Non-pigmented ciliary epithelial cell (primary cell): Measurements from ENCODE around the gene ARHGAP6.
A peak's percentile ranks its signal among the peaks of the same experiment; 100 is the strongest.
"Not testable (repeated sequence)": the region's sequence is repeated elsewhere in the genome, so short reads cannot be mapped to it uniquely, and the experiment has no call there.

Experiments
- DNase-seq: peaks from one replicate; pipeline ENCODE4 v3.0.0-alpha.2; 2010; ENCODE audit warnings: low read depth

ARHGAP6 gene

DNA sequence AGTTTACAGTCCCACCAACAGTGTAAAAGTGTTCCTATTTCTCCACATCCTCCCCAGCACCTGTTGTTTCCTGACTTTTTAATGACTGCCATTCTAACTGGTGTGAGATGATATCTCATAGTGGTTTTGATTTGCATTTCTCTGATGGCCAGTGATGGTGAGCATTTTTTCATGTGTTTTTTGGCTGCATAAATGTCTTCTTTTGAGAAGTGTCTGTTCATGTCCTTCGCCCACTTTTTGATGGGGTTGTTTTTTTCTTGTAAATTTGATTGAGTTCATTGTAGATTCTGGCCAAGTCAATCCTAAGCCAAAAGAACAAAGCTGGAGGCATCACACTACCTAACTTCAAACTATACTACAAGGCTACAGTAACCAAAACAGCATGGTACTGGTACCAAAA, 146.5 kb downstream of the ARHGAP6 start:
- DNase-seq = not testable (repeated sequence)

DNA sequence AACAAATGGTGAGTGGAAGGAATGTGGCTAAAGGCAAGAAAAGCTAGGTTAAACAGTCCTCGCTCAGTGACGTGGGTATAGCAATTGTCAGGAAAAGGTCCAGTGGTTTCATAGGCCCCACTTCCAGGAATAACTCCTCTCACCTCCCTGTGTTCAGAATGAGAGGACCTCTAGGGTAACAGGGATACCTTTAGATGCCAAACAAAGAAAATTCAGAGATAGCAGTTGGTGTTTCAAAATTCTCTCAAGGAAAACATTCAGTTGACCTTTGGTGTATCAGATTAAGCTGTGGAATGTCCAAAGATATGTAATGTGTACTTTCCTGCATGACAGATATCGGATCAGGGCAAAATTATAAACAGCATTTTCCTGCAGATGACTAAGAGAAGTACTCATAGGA, 155.9 kb downstream of the ARHGAP6 start:
- peak; percentile 41 for DNase-seq

DNA sequence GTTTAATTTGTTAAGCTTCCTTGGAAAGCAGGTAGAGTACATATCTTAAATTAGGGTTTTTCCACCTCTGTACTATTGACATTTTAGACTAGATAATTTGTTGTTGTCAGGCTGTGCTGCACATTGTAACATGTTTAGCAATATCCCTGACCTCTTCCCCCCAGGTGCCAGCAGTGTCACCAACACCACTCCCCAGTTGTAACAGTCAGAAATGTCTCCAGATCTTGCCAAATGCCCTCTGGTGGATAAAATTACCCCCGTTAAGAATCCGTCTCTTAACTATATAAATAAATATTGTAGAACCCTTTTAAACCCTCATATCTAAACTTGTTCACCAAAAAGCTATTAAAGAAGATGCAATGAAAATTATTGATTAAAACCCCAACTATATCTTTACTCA, 161.5 kb downstream of the ARHGAP6 start:
- DNase-seq = no peak

DNA sequence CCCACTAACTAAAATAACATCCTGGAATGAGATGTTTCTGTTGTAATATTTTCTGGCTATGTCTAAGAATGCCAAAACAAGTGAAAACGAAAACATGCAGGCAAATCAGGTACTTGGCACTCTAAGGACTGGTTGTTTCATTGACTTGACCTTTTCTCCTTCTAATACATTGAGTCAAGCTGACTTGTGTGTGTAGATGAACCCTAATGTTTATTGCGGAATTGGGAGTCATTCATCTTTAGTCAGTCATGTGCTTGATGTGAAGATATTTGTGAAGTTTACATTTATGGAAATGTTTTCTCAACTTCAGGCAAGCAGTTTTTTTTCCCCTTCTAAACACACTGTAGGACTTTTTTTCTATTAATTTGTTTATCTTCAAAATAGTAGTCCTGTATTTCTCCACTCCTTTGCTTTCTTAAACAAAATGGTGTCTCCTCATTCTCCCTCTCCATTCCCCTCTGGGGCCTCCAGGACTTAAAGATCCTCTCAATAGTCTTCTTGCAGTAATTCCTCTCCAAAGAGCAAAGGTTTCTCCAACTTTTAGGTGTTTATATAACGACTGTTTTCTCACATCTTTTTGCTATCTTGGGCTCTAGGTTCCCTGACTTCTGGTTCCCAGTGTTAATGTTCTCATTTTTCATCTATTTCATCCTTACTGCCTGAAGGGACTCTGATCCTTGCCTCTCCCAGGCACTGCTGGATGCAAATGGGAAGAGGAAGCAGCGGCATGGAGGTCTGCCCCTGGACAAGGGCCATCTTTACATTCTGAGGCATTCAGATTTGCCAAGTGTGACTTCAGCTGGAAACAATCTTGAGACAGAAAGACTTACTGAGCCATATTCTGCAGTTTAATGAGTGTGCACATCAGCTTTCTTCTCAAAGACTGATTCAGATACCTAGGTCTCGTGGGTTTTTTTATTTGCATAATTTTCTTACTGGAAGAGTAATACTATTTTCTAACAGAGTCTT, 166.4 kb downstream of the ARHGAP6 start:
- DNase-seq = peak; percentile 27

DNA sequence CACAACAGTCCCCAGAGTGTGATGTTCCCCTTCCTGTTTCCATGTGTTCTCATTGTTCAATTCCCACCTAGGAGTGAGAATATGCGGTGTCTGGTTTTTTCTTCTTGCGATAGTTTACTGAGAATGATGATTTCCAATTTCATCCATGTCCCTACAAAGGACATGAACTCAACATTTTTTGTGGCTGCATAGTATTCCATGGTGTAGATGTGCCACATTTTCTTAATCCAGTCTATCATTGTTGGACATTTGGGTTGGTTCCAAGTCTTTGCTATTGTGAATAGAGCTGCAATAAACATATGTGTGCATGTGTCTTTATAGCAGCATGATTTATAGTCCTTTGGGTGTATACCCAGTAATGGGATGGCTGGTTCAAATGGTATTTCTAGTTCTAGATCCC, 174.3 kb downstream of the ARHGAP6 start:
- not testable (repeated sequence) for DNase-seq

DNA sequence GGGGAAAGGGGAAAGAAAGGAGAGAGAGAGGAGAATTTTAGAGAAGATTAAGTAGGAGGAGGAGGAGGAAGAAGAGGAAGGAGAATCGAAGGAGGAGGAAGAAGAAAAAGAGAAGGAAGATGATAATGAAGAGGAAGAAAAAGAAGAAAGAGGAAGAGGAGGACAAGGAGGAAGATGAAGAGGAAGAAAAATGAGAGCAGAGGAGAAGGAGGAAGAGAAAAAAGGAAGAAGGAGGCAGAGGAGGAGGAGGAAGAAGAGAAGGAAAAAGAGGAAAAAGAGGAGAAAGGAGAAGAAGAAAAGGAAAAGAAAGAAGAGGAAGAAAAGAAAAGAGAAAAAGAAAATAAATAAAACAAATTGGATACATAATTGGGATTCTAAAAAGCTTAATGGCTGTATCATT, 181.4 kb downstream of the ARHGAP6 start:
- no peak for DNase-seq

DNA sequence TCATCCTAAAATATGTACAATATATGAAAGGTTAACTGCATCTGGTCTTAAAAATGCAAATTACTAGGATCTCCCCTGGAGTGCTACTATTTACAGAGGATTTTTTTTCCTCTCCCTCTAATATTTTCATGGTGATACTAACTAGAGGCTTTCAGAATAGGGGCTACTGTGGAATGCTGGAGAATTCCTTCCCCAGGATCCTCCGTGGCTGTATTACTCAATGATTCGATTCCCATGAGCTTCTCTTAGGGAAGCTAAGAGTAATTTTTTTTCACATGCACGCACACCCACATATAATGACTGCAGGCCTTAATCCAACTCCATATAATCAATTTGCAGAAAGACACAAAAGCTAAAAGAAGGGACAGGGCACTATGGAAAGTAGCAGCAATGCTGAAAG, 184.7 kb downstream of the ARHGAP6 start:
- DNase-seq = no peak

DNA sequence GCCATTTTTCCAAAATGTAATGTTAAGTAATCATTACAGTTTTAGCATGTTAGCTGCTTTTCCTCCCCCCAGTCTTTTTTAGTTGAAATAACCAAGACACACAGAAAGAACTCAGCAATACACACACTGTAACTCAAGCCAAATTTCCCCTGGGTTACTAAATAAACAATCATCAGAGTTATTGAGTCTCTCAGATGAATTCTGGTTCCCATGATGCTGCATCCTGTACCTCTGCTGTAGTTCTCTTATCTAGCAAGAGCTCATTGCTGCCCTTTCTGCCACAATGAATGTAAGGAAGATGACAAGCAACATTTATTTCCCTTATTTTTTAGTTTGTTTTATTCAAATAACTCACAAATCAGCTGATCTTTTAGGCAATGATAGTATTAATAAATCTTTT, 185.1 kb downstream of the ARHGAP6 start:
- DNase-seq = no peak

DNA sequence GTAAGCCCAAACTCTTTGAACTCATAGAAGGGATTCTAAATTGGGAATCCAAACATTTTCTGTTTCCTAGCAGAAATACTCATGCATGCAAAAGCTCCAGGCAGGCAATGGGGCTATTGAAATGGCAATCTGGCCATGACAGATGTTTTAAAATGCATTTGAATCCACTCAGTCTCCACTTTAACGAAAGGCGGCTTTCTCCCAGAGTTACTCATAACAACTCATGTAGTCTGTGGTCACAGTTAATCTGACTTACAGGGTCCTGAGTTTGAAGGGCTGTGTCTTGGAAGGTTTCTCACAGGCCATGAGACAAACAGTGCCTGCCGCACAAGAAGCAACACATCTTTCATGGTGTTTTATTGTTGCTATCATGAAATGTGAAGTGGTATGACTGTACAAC, 186.8 kb downstream of the ARHGAP6 start:
- no peak for DNase-seq

DNA sequence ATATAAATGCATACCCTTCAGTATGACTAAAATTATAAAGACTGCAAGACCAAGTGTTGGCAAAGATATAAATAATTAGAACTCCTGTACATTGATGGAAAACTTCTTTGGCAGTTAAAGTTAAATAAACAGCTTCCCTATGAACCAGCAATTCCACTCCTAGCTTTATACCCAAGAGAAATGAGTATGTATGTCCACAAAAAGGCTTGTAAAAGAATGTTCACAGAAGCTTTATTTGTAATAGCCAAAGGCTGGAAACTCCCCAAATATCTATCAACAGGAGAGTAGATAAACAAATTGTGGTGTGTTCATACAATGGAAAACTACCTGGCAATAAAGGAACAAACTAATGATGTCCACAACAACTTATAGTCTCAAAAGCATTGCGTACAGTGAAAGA, 187.7 kb downstream of the ARHGAP6 start:
- no peak for DNase-seq

DNA sequence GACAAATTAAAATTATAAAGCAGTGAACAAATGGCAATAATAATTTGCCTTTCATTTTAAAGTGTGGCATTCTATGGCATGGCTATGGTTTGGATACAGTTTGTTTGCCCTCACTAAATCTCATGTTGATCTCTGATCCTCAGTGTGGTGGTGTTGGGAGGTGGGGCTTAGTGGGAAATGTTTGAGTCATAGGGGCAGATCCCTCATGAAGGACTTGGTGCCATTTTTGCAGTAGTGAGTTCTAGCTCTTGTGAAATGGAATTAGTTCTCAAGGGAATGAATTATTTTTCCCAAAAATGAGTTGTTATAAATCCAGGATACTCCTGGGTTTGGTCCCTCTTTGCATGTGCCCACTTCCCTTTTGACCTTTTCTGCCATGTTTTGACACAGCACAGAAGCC, 191.1 kb downstream of the ARHGAP6 start:
- no peak for DNase-seq

DNA sequence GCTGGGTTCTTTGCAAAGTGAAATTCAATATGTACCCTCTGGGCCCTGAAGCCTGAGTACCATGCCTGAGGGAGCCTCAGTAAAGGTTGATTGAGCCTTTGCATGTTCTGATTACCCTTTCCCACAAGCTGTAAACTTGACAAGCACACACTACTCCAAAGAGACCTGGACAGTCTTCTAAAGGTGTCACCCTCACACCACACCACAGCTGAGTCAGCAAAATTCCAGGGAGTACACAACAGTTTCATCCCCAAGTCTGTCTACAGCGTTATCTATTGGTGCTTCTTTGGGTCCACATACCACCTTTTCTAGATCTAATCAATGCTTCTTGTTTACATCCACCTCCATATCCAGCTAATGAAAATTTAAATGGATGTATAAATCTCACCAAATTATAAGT, 191.7 kb downstream of the ARHGAP6 start:
- DNase-seq = no peak

DNA sequence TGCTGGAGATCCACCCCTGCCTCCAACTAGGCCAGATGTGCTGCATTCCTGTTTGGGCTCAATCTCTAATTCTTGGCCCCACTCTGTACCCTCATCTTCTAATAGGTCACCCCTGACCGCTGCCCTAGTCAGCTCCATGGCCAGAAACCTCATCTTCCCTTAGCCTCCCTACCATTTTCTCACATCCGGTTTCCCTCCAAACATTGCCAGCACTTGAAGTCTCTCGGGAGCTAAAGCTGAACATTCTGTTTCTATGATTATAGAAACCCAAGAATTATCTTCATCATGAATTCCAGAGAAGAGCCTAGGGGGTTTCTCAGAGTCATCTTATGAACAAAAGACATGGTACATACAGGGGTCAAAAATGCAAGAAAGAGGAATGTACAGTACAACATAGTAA, 192.8 kb downstream of the ARHGAP6 start:
- DNase-seq = no peak

DNA sequence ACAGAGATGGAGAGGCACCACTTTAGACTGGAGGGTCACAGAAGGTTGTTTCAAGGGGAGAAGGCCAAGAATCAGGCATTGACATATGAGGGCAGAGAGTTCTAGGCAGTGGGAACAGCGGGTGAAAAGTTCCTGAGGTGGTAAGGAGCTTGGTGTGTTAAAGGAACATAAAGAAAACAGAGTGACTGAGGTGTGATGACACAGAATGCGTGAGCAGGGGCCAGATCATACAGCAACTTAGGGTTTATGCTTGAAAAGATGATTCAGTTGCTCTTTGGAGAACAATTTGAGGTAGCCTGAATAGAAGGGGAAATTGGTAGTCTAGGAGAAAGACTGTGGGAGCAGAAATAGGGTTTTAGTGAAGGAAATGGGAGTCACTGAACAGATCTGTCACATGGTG, 193.3 kb downstream of the ARHGAP6 start:
- DNase-seq = no peak

DNA sequence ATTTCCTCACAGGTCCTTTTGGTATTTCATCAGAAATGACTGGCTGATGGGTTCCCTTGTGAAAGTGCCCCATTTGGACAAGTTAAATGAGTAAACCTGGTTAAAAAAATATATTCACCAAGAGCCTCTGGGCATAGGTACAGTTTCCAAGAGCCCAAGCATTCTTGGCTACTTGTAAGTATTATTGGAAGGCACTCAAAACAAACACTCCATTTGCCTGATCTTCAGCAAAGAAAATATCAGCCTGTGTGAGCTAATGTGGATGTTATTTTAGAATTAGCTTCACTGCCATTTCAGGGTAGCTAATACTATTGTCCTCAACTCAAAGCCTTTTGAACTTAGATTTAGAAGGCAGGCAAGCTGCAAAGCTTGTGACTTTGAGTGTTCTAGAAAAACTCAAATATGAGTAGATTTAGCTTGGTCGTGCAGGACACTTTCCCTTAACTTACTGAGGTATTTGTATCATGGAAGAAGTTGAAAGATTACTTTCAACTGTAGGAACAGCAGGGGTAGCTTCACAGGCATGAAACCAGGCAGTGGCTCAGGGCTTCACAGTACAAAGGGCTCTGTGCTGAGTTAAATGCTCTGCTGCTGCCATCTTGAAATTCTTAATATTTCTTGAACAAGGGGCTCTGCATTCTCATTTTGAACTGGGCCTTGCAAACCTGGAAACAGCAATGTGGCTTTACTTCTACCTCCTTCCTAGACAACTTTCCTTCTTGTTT, 195.3 kb downstream of the ARHGAP6 start:
- DNase-seq = peak; percentile 53

DNA sequence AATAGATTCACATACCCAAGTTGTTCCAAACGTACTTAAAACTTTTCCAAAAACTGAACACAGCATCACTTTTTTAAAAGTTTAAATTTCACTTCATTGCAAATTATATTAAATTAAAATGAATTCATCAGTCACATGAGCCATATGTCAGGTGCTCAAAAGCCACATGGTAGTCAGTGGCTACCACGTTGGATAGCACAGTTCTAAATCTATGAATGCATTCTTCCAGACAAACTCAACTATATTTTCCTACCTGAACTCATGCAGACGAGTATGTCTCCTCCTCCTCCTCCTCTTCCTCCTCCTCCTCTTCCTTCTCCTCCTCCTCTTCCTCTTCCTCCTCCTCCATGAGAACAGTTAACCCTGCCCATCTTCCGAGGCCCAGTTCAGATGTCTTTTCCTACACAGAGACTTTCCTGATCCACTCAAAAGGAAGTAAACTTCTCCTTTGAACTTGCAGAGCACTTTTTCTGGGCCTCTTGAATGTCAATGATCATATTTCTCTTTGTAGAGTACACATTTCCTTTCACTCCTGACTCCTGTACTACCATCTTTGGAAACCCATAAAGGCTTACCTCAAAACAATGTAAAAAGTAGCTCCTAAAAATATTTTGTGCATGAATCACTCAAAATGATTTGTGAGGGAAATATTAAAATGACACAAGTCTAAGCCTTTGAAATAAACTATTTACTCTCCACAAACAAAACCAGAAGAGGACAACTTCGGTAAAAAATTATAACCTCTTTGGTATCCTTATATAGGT, 199.9 kb downstream of the ARHGAP6 start:
- no peak for DNase-seq

DNA sequence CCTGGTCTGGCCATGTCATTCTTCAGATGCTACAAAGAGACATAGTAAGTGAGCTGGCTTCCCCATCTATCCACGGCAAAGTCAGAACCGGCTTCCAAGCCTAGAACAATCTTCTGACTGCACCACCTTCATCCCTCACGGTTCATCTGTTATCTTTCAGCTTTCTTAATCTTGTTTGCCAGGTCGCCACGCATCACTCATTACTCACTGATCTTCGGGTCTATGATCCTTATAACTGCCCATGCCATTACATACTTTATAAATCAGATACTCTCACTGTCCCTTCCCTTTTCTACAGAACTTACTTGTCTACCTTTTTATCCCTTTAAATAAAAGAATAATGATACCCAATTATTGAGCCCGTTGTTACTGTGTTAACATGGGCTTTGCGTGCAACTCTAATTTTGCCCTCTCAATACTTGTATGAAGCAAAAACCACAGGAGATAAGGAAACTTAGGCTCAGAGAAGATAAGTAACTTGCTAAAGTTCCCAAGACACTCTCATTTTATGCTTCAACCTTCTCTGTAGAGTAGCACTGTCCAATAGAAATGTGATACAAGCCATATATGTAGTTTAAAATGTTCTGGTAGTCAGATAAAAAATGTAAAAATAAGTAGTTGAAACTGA, 200.8 kb downstream of the ARHGAP6 start:
- DNase-seq = no peak

DNA sequence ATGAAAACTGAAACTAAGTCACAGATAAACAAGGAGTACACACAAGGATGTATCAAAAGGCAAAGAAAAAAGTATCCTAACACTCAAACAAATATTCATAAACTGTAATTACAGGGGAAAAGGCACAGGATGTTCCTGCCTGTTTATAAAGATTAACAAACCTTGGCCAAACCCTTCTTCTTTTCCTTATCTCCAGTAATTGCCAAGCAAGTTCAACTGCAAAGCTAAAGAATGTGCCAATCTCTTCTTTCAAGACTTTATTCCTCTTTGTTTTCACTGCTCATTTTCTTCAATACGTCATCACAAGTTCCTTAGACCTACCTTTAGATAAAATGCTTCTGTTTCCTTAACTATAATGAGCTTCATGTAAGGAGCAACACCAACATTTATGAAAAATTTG, 201.3 kb downstream of the ARHGAP6 start:
- no peak for DNase-seq

DNA sequence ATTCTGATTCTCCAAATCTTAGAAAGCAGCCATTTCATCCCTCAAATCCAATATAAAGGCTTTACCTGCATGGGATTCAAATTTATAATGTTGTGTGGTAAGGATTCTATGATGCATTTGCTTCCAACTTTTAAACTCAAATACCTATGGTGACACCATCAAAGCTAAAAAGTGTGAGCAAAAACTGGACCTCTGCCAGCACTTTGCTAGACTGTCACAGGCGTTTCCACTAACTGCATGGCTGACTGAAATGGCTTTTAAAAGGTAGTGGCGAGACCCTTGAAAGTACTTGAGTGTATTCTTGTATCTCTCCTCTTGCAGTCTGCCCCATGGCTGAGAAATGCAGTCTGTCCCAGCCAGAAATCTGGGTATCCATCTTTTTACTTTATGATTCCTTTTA, 203.1 kb downstream of the ARHGAP6 start:
- DNase-seq = no peak

DNA sequence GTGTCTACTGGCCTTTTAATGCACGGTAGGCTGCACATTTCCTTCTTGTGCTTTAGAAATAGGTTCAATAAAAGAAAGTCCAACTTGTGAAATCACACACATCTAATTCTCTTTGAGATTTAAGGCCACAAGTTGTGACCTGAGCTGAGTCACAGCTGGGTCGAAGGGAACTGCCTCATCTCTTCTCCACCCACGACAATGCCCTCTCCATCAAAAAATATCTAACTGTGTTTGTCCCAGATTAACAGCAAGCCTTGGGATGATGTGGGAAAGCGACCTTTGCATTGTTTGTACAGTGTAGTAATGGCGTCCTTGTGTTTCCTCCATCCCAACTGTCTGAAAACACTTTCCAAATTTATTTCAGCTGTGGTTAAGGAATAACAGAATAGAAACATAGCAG, 203.6 kb downstream of the ARHGAP6 start:
- no peak for DNase-seq

DNA sequence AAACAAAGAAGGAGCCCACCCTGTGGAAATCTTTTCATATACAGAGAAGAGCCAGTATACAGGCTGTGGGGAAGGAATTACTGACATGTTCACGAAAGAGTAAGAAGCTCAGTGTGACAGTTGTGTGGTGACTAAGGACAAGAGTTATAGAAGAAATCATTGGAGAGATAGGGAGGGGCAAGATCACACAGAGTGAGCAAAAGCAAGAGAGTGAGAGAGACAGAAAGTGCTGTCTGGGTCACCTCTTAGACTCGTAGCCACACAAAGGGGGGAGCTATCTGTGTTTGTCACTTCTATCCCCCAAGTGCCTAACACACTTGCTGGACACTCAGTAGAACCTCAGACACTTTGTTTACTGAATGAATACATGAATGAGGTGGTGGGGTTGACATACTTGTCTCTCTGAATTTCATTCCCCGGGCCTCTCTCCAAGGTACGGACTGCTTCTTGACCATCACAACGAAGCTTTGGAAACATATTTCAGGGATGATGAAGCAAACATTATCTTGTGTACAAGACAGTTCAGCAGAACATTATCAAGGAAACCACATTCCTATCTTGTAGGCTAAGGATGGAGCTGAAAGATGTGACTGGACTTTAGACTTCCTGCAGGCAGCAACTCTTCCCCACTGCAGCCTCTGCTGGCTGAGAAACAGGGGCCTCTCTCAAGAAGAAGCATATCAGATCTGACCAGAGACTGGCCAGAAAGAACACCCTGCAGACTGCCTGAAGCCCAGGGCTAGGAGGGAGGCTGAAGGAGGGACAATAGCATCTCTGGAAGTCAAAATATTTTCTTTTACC, 204.3 kb downstream of the ARHGAP6 start:
- DNase-seq = no peak
